Endometrial microvascular endothelial cells (primary cell): Measurements from ENCODE around the gene GHDC. TPM values are rescaled to one million over a fixed set of nuclear protein-coding genes. Genes with fewer than 3 reads are reported as not detected.

Experiments
- in situ Hi-C: cut with HindIII; loops from 2 replicates; pipeline ENCODE4 v1.10.0; 2017; ENCODE audit warnings: low sequenced_read_pairs, low pct_unique_long_range_greater_than_20kb; ENCODE audit errors: inconsistent ontology term
- total RNA-seq: library from RNA; depleted of rRNA; stranded (reverse); fragments of >200 nt; gene quantifications from one replicate; pipeline ENCODE4 v1.2.3, GENCODE V29; 2015; ENCODE audit errors: inconsistent ontology term

GHDC gene
- total RNA-seq, 1 donor from 2014 or later, result 14.9 TPM

DNA sequence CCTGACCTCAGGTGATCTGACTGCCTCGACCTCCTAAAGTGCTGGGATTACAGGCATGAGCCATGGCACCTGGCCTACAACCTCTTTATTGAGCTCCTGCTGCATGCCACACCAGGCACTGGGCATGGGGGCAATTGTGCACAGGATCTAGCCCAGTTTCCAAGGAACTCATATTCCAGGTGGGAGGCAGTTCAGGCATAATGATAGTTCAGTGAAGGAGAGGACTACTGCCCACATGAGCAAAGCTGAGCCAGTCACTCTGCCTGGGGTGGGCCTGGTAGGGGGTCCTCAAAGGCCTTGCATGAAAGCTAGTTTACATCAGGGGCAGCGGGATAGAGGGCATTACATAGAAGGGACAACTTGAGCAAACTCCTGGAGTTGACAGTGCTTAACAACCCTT is 6.5 kb downstream of the GHDC start:
- in situ Hi-C loops, result loop anchor here (25.0 kb wide), 1 partner anchor 324 kb away; no protein-coding TSS in a partner anchor

GRCh38 chr17:42186191-42186590 is 8.1 kb downstream of the GHDC start:
- in situ Hi-C loops, result loop anchor here (25.0 kb wide), 1 partner anchor 326 kb away; no protein-coding TSS in a partner anchor

DNA sequence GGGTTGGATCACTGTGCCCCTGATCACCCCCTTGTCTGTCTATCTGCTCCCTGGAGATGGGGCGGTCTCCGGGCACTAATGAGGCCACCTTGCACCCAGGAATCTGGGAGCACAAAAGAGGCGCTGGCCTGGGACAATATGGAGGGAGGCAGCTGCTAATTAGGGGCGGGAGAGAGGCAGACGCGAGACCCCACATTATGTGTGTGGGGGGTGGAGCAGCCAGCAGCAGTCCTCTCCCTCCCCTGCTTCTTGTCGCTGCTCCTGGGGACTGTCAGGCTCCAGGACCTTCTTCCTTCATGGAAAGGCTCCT is 8.7 kb downstream of the GHDC start:
- in situ Hi-C loops, result loop anchor here (25.0 kb wide), 1 partner anchor 327 kb away; no protein-coding TSS in a partner anchor

DNA sequence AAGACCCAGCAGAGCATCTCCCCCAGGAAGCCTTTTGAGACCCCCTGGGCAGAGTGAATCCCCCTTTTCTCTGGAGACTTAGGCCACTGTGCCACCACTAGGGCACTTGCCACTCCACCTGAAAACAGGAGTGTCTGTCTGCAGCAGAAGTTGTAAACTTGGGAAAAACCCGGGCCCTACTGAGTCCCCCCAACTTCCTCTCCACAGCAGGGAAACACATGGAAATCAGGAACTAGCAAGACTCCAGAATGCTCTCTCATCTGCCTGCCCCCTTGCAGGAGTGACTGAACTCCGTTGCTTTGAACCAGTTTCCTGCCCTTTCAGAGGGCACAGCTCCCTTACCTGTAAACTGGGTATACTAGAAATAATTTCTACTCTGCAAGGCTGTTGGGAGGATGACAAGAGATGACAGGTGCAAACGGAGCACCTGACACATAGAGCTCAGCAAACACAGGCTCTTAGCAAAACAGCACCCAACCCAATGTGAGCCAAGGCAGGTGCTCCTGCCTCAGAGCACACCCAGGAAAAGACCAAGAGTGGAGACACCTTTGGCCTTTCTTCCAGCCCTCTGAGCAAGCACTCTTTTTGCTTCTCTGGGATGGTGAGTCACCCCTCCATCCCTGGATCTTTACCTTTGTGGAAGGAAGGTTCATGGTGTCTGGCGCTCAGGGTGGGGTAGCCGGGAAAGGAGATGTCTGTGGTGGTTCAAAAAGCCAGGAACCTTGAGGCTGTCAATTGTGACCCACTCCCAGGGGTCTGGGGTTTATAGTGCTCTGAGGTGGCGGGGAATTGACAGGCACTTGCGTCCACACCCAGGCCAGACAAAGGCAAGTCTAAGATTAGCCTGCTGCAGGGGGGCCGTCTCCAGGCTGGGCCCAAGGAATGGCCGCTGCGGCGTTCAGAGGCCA is 9.3 kb downstream of the GHDC start, which contains the start of gene HCRT:
HCRT (minus strand) TSS at position 740 of the 908 bp plus-strand sequence; CDS start at position 653, 87 bp downstream.
- in situ Hi-C loops, result loop anchor here (25.0 kb wide), 1 partner anchor 327 kb away; no protein-coding TSS in a partner anchor

- in situ Hi-C loops, result loop anchor here (25.0 kb wide), 1 partner anchor 328 kb away; no protein-coding TSS in a partner anchor
Measured at GRCh38 chr17:42183741-42184711, 10.3 kb downstream of the GHDC start.

DNA sequence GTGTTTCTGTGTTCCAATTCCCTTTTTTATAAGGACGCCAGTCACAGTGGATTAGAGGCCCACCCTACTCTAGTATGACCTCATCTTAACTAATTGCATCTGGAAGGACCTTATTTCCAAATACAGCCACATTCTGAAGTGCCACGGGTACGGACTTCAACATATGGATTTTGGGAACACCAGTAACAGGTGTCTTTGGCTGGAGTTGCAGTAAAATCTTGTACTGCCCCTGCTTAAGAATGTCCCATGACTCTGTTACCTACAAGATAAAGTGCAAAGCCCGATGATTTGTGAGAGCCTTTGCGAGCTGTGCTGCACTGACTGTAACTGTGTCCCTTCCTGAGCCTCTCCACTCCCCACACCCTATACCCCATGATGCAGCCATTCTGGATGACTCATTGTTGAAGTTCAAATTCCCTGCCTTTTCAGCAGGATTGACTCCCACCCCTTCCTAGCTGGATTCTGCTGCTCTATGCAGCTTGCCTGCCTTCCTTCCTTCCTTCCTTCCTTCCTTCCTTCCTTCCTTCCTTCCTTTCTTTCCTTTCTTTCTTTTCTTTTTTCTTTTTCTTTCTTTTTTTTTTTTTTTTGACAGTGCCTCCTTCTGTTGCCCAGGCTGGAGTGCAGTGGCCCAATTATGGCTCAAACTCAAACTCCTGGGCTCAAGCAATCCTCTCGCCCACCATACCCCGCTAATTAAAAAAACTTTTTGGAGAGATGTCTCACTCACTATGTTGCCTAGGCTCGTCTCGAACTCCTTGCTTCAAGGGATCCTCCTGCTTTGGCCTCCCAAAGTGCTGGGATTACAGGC is 11.2 kb downstream of the GHDC start:
- in situ Hi-C loops, result loop anchor here (25.0 kb wide), 1 partner anchor 329 kb away; no protein-coding TSS in a partner anchor

DNA sequence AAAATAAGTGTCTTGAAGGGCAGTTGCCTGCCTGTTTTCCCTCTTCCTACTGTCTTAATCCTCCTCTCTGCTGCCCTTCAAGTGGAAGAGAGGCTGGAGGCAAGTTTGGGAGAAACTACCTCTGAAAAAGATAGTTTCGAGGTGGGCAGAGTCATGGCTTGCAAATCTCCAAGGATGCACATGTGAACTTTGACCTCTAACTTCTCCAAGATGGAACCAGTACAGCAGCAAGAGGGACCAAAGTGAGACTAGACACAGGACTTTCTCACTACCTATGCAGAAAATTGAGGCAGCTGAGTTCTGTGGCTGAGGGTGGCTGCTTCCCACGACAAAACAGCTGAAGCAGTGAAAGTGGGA is 12.5 kb downstream of the GHDC start:
- in situ Hi-C loops, result loop anchor here (25.0 kb wide), 1 partner anchor 330 kb away; no protein-coding TSS in a partner anchor

DNA sequence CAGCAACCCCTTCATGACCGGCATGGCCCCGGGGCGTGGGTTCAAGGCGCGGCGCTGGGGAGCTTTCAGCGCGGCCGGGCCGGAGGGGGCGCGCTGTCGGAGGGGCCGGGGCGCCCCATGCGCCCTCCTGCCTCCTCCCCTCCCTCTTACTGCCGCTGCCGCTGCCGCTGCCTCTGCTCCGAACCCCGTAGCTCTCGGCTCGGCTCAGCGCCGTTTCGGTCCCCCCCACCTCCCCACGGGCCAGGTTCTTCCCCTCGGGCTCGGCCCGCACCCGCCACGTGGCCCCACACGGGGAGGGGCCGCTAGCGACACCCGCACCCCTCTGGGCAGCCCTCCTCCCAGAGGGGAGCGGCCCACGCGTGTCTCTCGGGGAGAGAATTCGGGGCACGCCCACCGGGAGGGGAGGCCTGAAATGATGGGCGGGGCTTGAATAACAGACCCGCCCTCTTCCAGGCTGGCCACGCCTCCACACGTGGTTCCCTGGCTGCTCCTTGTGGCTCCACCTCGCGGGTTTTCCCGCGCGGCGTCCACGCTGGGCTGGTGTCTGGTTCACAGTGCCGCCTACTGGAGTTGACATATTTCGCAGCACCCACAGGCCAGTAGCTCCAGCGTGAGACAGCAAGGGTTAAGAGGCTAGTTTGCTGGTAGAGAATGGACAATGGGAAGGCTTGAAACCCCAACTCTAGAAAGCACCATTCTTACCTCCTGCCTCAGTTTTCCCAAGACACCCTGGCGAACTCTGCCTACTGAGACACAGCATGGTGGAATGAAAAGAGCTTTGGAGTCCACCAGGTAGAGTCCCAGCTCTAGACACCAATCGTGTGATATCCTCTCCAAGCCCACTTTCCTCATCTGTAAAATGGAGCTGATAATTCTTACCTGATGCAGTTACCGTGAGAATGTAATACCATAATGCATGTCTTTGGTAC is 13.1 kb downstream of the GHDC start, which contains the start of gene KCNH4:
KCNH4 (minus strand) TSS at position 221 of the 929 bp plus-strand sequence; CDS start at position 24, 197 bp downstream.
- in situ Hi-C loops, result loop anchor here (25.0 kb wide), 1 partner anchor 331 kb away; no protein-coding TSS in a partner anchor

- in situ Hi-C loops, result loop anchor here (25.0 kb wide), 1 partner anchor 332 kb away; no protein-coding TSS in a partner anchor
Measured at GRCh38 chr17:42180411-42180921, 13.8 kb downstream of the GHDC start.

DNA sequence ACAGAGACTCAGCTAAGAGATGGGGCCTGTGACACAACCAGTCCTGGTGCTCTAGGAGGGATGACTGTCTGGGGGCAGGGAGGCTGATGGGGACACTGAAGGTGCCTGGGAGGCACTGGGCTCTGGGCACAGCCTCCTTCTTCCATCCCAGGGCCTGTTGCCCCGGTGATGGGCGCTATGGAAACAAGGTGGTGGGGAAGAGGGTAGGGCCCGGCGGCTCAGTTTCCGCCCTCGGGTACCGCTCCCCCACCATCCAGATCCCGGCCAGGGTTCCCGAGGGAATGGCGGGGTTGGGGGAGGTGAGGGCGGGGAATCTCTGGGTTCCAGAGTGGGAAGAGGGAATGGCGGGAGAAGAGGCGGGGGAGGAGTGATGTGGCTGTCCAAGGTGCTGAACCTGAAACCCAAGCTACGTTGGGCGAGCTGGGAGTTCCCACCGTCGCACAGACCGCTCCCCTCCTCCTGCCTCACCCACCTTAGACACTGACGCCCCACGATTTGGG is 14.3 kb downstream of the GHDC start:
- in situ Hi-C loops, result loop anchor here (25.0 kb wide), 1 partner anchor 332 kb away; no protein-coding TSS in a partner anchor

GRCh38 chr17:42179335-42179734 is 15.0 kb downstream of the GHDC start:
- in situ Hi-C loops, result loop anchor here (25.0 kb wide), 1 partner anchor 333 kb away; no protein-coding TSS in a partner anchor

- in situ Hi-C loops, result loop anchor here (25.0 kb wide), 1 partner anchor 333 kb away; no protein-coding TSS in a partner anchor
Measured at GRCh38 chr17:42178817-42179216, 15.5 kb downstream of the GHDC start.

- in situ Hi-C loops, result loop anchor here (25.0 kb wide), 1 partner anchor 335 kb away; no protein-coding TSS in a partner anchor
Measured at GRCh38 chr17:42177684-42178083, 16.6 kb downstream of the GHDC start.

GRCh38 chr17:42174126-42174783 is 20.0 kb downstream of the GHDC start:
- in situ Hi-C loops, result no loop called here

GRCh38 chr17:42171831-42172230 is 22.5 kb downstream of the GHDC start:
- in situ Hi-C loops, result no loop called here

GRCh38 chr17:42169351-42169750 is 24.9 kb downstream of the GHDC start:
- in situ Hi-C loops, result no loop called here
